Vagina (tissue), 2 donors: ENCODE measurements around the gene DNAJC5.

Experiments used
- CTCF ChIP-seq, 3 experiments: fragments of 450-650 bp in 2 of 3; fragments of 200-600 bp in 1 of 3; sonication (generic) in 1 of 3; IDR thresholded peaks; one replicate each; pipeline ENCODE4 v1.5.1; 2017 to 2019; ENCODE audit warnings: antibody characterized with exemption in 3 of 3, mild to moderate bottlenecking in 2 of 3, moderate library complexity in 2 of 3
- POLR2A ChIP-seq, 2 donors: fragments of 450-650 bp; IDR thresholded peaks; one replicate each; pipeline ENCODE4 v1.6.1; 2017; ENCODE audit warnings: antibody characterized with exemption in 2 of 2, mild to moderate bottlenecking in 2 of 2, moderate library complexity in 2 of 2
- POLR2AphosphoS5 ChIP-seq, 2 donors: sonication (generic); formaldehyde crosslinking; IDR thresholded peaks; one replicate each; pipeline ENCODE4 v1.9.0; 2017; ENCODE audit warnings: antibody characterized with exemption in 2 of 2, mild to moderate bottlenecking in 2 of 2, low read depth in 1 of 2; ENCODE audit not compliant: insufficient read depth in 1 of 2

- TF ChIP-seq POLR2AphosphoS5 (IDR thresholded peaks at IDR 0.05; ENCODE audit: insufficient read depth in 1 of 2, low read depth in 1 of 2): no peak
- TF ChIP-seq CTCF (IDR thresholded peaks at IDR 0.05): no peak
- no peak for TF ChIP-seq POLR2A (IDR thresholded peaks at IDR 0.05)
Observed at GRCh38 chr20:63893999-63894357, 948 bp upstream of the DNAJC5 start.
